Psoas muscle (tissue), 8 donors: Measurements from ENCODE around the gene CALB2. TPM values are rescaled to one million over a fixed set of nuclear protein-coding genes. Genes with fewer than 3 reads are reported as not detected.

Source experiments
- ATAC-seq, 4 donors: fragments of 200-7000 bp; cut with Tn5 transposase; one replicate each; pipeline ENCODE4 v1.9.1; 2020; ENCODE audit warnings: moderate library complexity in 3 of 4, mild to moderate bottlenecking in 2 of 4
- DNase-seq, 2 donors: peaks; one replicate each; pipeline ENCODE4 v3.0.0-alpha.2; 2020
- H3K27ac ChIP-seq: fragments of 200-600 bp; one replicate; pipeline ENCODE4 v1.8.0; 2022
- H3K27me3 ChIP-seq, 3 donors: fragments of 200-600 bp in 1 of 3; one replicate each; pipeline versions ENCODE4 v1.6.1 to v1.8.0; 2013 to 2022; ENCODE audit warnings: low read length in 2 of 3, mild to moderate bottlenecking in 2 of 3, moderate library complexity in 1 of 3; ENCODE audit not compliant: insufficient read depth in 3 of 3
- H3K36me3 ChIP-seq, 2 donors: fragments of 200-600 bp in 1 of 2; one replicate each; pipeline versions ENCODE4 v1.6.1 to v1.8.0; 2013 to 2022; ENCODE audit warnings: low read depth in 1 of 2, mild to moderate bottlenecking in 1 of 2, moderate library complexity in 1 of 2; ENCODE audit not compliant: insufficient read depth in 1 of 2
- H3K4me1 ChIP-seq: fragments of 200-600 bp; one replicate; pipeline ENCODE4 v1.8.0; 2022
- H3K4me3 ChIP-seq: fragments of 200-600 bp; one replicate; pipeline ENCODE4 v1.8.0; 2022; ENCODE audit warnings: mild to moderate bottlenecking
- H3K9me3 ChIP-seq: fragments of 200-600 bp; one replicate; pipeline ENCODE4 v1.8.0; 2022
- CTCF ChIP-seq: fragments of 200-600 bp; IDR thresholded peaks from one replicate; pipeline ENCODE4 v1.8.0; 2022; ENCODE audit warnings: antibody characterized with exemption
- WGBS, 3 donors: extraction: QIAGEN DNeasy Blood & Tissue Kit; methylation state at CpG; one replicate each; pipeline versions ENCODE4 v1.1.6 to v1.1.7; 2013; 5-methylcytosine and 5-hydroxymethylcytosine counted together
- intact Hi-C, 2 donors: fragments of 100-400 bp; cut with DNase I; formaldehyde crosslinking; loops; one replicate each; pipeline versions ENCODE4 v1.11.0 to v1.14.2; 2022
- polyA plus RNA-seq, 3 donors: library from polyadenylated mRNA; stranded (reverse); fragments of 200-250 nt; gene quantifications; one replicate each; pipeline ENCODE4 v1.2.3, GENCODE V29; 2013
- total RNA-seq, 4 donors: library from RNA; stranded (reverse); fragmentation: NEBNext Ultra II Directional in 2 of 4; extraction: Animal tissue kit (Norgen Biotek cat#: 25700) in 2 of 4; gene quantifications; one replicate each; pipeline versions ENCODE4 v1.2.1 to v1.2.4, GENCODE V29; 2021 to 2023
- donor health status: healthy with polysubstance abuse.
- donor health status: DM: no; HTN: no; CAD: no; lungs with moderate emphysema.
- donor health status: Bipolar disorder and iron deficiency.
- donor health status: healthy.
- donor health status: DM: yes; HTN: yes; CAD: no.
- donor health status: DM: no; HTN: no; CAD: no.
- donor health status: DM: no; HTN: no; CAD: no.
- donor health status: DM: yes; HTN: yes; CAD: no.

Gene CALB2
- total and polyA plus RNA-seq, 7 donors, result 0.16 to 0.61 (median 0.50) TPM; not detected in 2

GRCh38 chr16:71425746-71426068, 67.2 kb downstream of the CALB2 start:
- peaks cover 0 to 32% (median 15%) of the 10 kb centered on the region in 3 donors for H3K27me3 ChIP-seq

GRCh38 chr16:71426069-71426879, 67.8 kb downstream of the CALB2 start:
- TF ChIP-seq CTCF, result no peak
- peaks cover 0 to 32% (median 15%) of the 10 kb centered on the region in 3 donors for H3K27me3 ChIP-seq

More at GRCh38 chr16:71425746-71426068, 67.2 kb downstream of the CALB2 start:
- WGBS, 3 donors, result 2 to 4% (median 4%) methylated on average over 15 to 18 of the region's 18 CpGs
- intact Hi-C loops, result no loop called here
- Histone ChIP-seq H3K4me1 (no peaks in the 10 kb centered on the region), H3K27ac (no peak overlapping the region), H3K9me3 (no peaks in the 10 kb centered on the region), H3K4me3 (no peak overlapping the region), H3K36me3 (no peaks in the 10 kb centered on the region)
- ATAC-seq (no peak), DNase-seq (no peak)
- TF ChIP-seq CTCF, result no peak

GRCh38 chr16:71426880-71427615, 68.5 kb downstream of the CALB2 start:
- peaks cover 0 to 39% (median 15%) of the 10 kb centered on the region in 3 donors for H3K27me3 ChIP-seq
- no peak for TF ChIP-seq CTCF
- ATAC-seq (no peak), DNase-seq (no peak)
- intact Hi-C loops, result no loop called here
- WGBS, 3 donors, result 62 to 67% (median 63%) methylated on average over 12 of the region's 12 CpGs
- no peaks in the 10 kb centered on the region for H3K9me3 ChIP-seq
- no peak overlapping the region for H3K27ac ChIP-seq
- H3K36me3 ChIP-seq, result no peaks in the 10 kb centered on the region
- no peaks in the 10 kb centered on the region for H3K4me1 ChIP-seq
- no peak overlapping the region for H3K4me3 ChIP-seq

More at GRCh38 chr16:71426069-71426879, 67.8 kb downstream of the CALB2 start:
- Histone ChIP-seq H3K9me3 (no peaks in the 10 kb centered on the region), H3K27ac (no peak overlapping the region), H3K4me3 (no peak overlapping the region), H3K4me1 (no peaks in the 10 kb centered on the region), H3K36me3 (no peaks in the 10 kb centered on the region)
- intact Hi-C loops, result no loop called here
- ATAC-seq, result no peak
- 1 to 2% (median 2%) methylated on average over 41 to 48 of the region's 48 CpGs for WGBS, 3 donors
- no peak for DNase-seq

- DNase-seq, result no peak
- no peak for ATAC-seq
- Histone ChIP-seq H3K4me3 (no peak overlapping the region), H3K4me1 (no peaks in the 10 kb centered on the region), H3K36me3 (no peaks in the 10 kb centered on the region), H3K27ac (no peak overlapping the region), H3K27me3 (peaks cover 0 to 38% (median 13%) of the 10 kb centered on the region in 3 donors), H3K9me3 (no peaks in the 10 kb centered on the region)
- no peak for TF ChIP-seq CTCF
- intact Hi-C loops, result no loop called here
Measured at GRCh38 chr16:71428385-71428784, 69.9 kb downstream of the CALB2 start.
